ENCODE measurements around the gene ACBD6. TPM values are rescaled to one million over a fixed set of nuclear protein-coding genes. Genes with fewer than 3 reads are reported as not detected.

ACBD6 gene
- total RNA-seq, 1 experiment from 2014 or later: 74.0 TPM

DNA sequence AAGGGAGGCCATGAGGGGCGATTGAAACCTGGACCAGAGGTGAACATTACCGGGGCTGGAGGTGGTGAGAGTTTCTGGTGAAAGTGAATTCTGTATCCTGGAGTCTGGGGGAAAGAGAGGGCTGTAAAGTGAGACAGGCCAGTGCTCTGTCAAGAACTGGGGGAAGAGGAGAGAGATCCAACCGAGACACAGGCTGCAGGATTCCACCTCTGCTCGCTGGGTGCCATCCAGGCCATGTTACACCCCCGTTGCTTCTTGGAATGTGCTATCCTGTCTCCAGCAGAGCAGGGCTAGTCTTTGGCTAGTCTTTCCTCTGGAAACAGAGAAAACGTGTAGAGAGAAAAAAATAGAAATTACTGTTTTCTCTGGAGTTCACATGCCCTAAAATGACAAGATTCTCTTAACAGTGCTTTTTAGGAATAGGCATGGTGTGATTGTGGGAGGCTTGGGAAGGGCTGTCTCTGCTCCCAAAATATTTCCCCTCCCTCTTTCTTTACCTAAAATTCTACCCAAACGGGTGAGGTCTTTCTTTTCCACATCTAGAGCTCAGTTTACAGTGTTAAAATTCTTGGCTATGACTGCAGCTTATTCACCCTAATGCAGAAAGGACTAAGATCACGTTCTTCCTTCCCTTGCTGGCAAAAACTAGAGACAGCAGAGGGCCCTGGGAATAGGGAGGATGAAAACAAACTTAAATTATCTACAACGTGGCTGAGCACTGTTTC is 39.9 kb upstream of the ACBD6 start:
- Histone ChIP-seq H3K9me3 (ENCODE audit: low read length) (no peaks in the 10 kb centered on the region), H3K9me2 (replicated peaks; ENCODE audit: insufficient read depth, low read length) (no peaks in the 10 kb centered on the region), H3K4me1 (ENCODE audit: low read length) (peaks cover 1% of the 10 kb centered on the region; the same call in 1 of the 2 replicates), H3K4me3 (ENCODE audit: low read length) (no peak overlapping the region), H3K79me2 (ENCODE audit: low read length) (no peaks in the 10 kb centered on the region), H3K9ac (ENCODE audit: low read length) (no peak overlapping the region), H3K4me2 (ENCODE audit: low read depth, low read length, poor library complexity, severe bottlenecking) (no peak overlapping the region), H3K27me3 (ENCODE audit: low read length) (no peaks in the 10 kb centered on the region), H2AFZ (ENCODE audit: low read length) (no peak overlapping the region; the same call in 1 of the 2 replicates), H3K36me3 (ENCODE audit: insufficient read depth, low read length) (no peaks in the 10 kb centered on the region), H4K20me1 (ENCODE audit: insufficient read depth, low read depth, low read length) (no peaks in the 10 kb centered on the region), H3K27ac (ENCODE audit: low read length) (no peak overlapping the region)
- DNase-seq: no peak

GRCh38 chr1:180540697-180541594 is 38.6 kb upstream of the ACBD6 start:
- Histone ChIP-seq H3K9ac (ENCODE audit: low read length) (no peak overlapping the region), H3K27me3 (ENCODE audit: low read length) (no peaks in the 10 kb centered on the region), H3K9me3 (ENCODE audit: low read length) (no peaks in the 10 kb centered on the region), H3K9me2 (replicated peaks; ENCODE audit: insufficient read depth, low read length) (no peaks in the 10 kb centered on the region), H3K36me3 (ENCODE audit: insufficient read depth, low read length) (no peaks in the 10 kb centered on the region), H2AFZ (ENCODE audit: low read length) (no peak overlapping the region), H3K79me2 (ENCODE audit: low read length) (no peaks in the 10 kb centered on the region), H3K27ac (ENCODE audit: low read length) (no peak overlapping the region), H3K4me1 (ENCODE audit: low read length) (peaks cover 14% of the 10 kb centered on the region), H3K4me3 (ENCODE audit: low read length) (no peak overlapping the region), H4K20me1 (ENCODE audit: insufficient read depth, low read depth, low read length) (no peaks in the 10 kb centered on the region), H3K4me2 (ENCODE audit: low read depth, low read length, poor library complexity, severe bottlenecking) (no peak overlapping the region)
- DNase-seq: no peak

DNA sequence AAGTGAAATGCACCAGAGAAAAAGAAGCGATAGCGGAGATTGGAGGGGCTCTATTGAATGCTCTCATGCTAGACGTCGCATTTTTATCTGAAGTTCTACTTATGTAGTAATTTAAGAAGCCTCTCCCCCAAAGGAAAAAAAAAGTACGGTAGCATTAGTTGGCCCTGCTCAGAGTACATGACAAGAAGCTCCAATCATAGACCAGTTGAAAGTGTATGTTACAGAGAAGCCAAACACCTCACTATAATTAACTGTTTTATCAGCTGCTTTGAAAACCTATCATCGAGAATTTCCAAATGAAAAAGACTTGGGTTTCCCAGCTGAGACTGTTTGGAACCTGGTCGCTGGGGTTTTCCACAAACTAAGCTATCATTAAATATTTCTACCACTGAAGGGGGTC is 36.8 kb upstream of the ACBD6 start:
- no peak for DNase-seq
- H3K4me3 ChIP-seq (ENCODE audit: low read length): no peak overlapping the region
- no peaks in the 10 kb centered on the region for H4K20me1 ChIP-seq (ENCODE audit: insufficient read depth, low read depth, low read length)
- peaks cover 16% of the 10 kb centered on the region for H3K4me1 ChIP-seq (ENCODE audit: low read length)
- H3K79me2 ChIP-seq (ENCODE audit: low read length): no peaks in the 10 kb centered on the region
- no peaks in the 10 kb centered on the region for H3K27me3 ChIP-seq (ENCODE audit: low read length)
- H3K9me3 ChIP-seq (ENCODE audit: low read length): no peaks in the 10 kb centered on the region
- no peak overlapping the region for H2AFZ ChIP-seq (ENCODE audit: low read length)
- H3K9me2 ChIP-seq (replicated peaks; ENCODE audit: insufficient read depth, low read length): no peaks in the 10 kb centered on the region
- no peaks in the 10 kb centered on the region for H3K36me3 ChIP-seq (ENCODE audit: insufficient read depth, low read length)
- no peak overlapping the region for H3K9ac ChIP-seq (ENCODE audit: low read length)
- no peak overlapping the region for H3K4me2 ChIP-seq (ENCODE audit: low read depth, low read length, poor library complexity, severe bottlenecking)
- no peak overlapping the region for H3K27ac ChIP-seq (ENCODE audit: low read length)

DNA sequence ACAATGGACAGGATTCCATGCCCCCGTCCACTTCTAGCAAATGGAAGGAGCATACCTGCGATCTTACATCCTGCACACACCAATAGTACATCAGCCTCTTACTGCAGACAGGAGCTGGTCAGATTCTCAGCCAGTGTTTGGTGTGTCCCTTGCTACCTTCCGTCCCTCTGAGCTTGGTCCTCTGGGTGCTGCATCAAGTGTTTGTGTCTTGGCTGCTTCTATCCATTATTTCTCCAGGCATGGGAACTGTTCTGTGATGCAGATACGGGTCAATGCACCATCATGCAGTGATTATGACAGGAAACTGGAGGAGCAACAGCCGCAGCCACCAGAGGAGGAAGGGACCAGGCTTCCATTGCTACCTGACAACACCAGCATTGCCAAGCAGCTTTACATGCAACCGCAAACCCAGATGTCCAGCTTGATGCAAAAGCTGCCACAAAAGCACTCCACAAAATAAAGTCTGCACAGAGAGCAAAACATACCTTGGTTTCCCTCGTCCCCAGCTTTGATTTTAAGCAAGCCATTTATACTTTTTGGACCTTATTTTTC is 34.5 kb upstream of the ACBD6 start:
- no peak for DNase-seq
- Histone ChIP-seq H3K27ac (ENCODE audit: low read length) (no peak overlapping the region), H3K4me2 (ENCODE audit: low read depth, low read length, poor library complexity, severe bottlenecking) (peak overlapping the region; percentile 59), H3K9me2 (replicated peaks; ENCODE audit: insufficient read depth, low read length) (no peaks in the 10 kb centered on the region), H3K9me3 (ENCODE audit: low read length) (no peaks in the 10 kb centered on the region), H3K4me1 (ENCODE audit: low read length) (peaks cover 19% of the 10 kb centered on the region), H3K4me3 (ENCODE audit: low read length) (peak overlapping the region; percentile 41), H3K36me3 (ENCODE audit: insufficient read depth, low read length) (no peaks in the 10 kb centered on the region), H3K9ac (ENCODE audit: low read length) (peak overlapping the region; percentile 45), H3K27me3 (ENCODE audit: low read length) (no peaks in the 10 kb centered on the region), H2AFZ (ENCODE audit: low read length) (peak overlapping the region; percentile 71), H3K79me2 (ENCODE audit: low read length) (no peaks in the 10 kb centered on the region), H4K20me1 (ENCODE audit: insufficient read depth, low read depth, low read length) (no peaks in the 10 kb centered on the region)

- Histone ChIP-seq H3K4me1 (ENCODE audit: low read length) (peaks cover 19% of the 10 kb centered on the region), H3K9ac (ENCODE audit: low read length) (no peak overlapping the region), H3K4me2 (ENCODE audit: low read depth, low read length, poor library complexity, severe bottlenecking) (no peak overlapping the region), H2AFZ (ENCODE audit: low read length) (no peak overlapping the region), H3K79me2 (ENCODE audit: low read length) (no peaks in the 10 kb centered on the region), H3K4me3 (ENCODE audit: low read length) (no peak overlapping the region), H3K9me3 (ENCODE audit: low read length) (no peaks in the 10 kb centered on the region), H3K9me2 (replicated peaks; ENCODE audit: insufficient read depth, low read length) (no peaks in the 10 kb centered on the region), H3K36me3 (ENCODE audit: insufficient read depth, low read length) (no peaks in the 10 kb centered on the region), H4K20me1 (ENCODE audit: insufficient read depth, low read depth, low read length) (no peaks in the 10 kb centered on the region), H3K27ac (ENCODE audit: low read length) (no peak overlapping the region), H3K27me3 (ENCODE audit: low read length) (no peaks in the 10 kb centered on the region)
- DNase-seq: no peak
Measured at GRCh38 chr1:180535418-180535999, 33.1 kb upstream of the ACBD6 start.

DNA sequence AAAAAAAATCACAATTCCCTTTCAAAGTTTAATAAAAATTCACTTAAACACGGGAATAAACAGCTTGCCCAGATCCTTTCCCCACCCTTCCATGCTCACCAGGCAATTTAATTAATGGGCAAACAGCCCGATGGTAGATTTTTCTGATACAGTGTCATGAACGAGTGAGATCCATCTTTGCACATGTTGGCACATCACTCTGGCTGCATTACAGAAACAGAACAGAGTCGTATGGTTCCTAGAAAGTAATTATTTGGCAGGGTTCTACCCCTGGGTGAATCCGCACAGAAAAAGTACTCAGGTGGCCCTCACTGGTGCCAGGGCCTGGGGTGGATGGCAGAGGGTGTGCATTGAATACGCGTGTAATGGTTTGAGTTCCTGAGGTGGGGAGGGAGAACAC is 31.8 kb upstream of the ACBD6 start:
- H3K36me3 ChIP-seq (ENCODE audit: insufficient read depth, low read length): no peaks in the 10 kb centered on the region
- H3K4me3 ChIP-seq (ENCODE audit: low read length): no peak overlapping the region
- H3K4me2 ChIP-seq (ENCODE audit: low read depth, low read length, poor library complexity, severe bottlenecking): no peak overlapping the region
- H3K4me1 ChIP-seq (ENCODE audit: low read length): peaks cover 19% of the 10 kb centered on the region
- no peaks in the 10 kb centered on the region for H3K27me3 ChIP-seq (ENCODE audit: low read length)
- no peak overlapping the region for H2AFZ ChIP-seq (ENCODE audit: low read length)
- no peaks in the 10 kb centered on the region for H3K9me2 ChIP-seq (replicated peaks; ENCODE audit: insufficient read depth, low read length)
- DNase-seq: no peak
- H3K79me2 ChIP-seq (ENCODE audit: low read length): no peaks in the 10 kb centered on the region
- no peak overlapping the region for H3K27ac ChIP-seq (ENCODE audit: low read length)
- no peaks in the 10 kb centered on the region for H4K20me1 ChIP-seq (ENCODE audit: insufficient read depth, low read depth, low read length)
- H3K9ac ChIP-seq (ENCODE audit: low read length): no peak overlapping the region
- no peaks in the 10 kb centered on the region for H3K9me3 ChIP-seq (ENCODE audit: low read length)

- DNase-seq: peak; percentile 88
- Histone ChIP-seq H3K9ac (ENCODE audit: low read length) (no peak overlapping the region), H3K4me2 (ENCODE audit: low read depth, low read length, poor library complexity, severe bottlenecking) (peak overlapping the region; percentile 21), H3K27me3 (ENCODE audit: low read length) (no peaks in the 10 kb centered on the region), H3K4me3 (ENCODE audit: low read length) (no peak overlapping the region), H3K9me2 (replicated peaks; ENCODE audit: insufficient read depth, low read length) (no peaks in the 10 kb centered on the region), H3K27ac (ENCODE audit: low read length) (no peak overlapping the region), H4K20me1 (ENCODE audit: insufficient read depth, low read depth, low read length) (no peaks in the 10 kb centered on the region), H3K4me1 (ENCODE audit: low read length) (peaks cover 19% of the 10 kb centered on the region), H3K79me2 (ENCODE audit: low read length) (no peaks in the 10 kb centered on the region), H3K9me3 (ENCODE audit: low read length) (no peaks in the 10 kb centered on the region), H2AFZ (ENCODE audit: low read length) (peak overlapping the region; percentile 72; the same call in 1 of the 2 replicates), H3K36me3 (ENCODE audit: insufficient read depth, low read length) (no peaks in the 10 kb centered on the region)
Measured at GRCh38 chr1:180533266-180533987, 31.1 kb upstream of the ACBD6 start.

All from Karpas-422 (cell line).